Stimulated activated CD8-positive, alpha-beta memory T cell treated with anti-CD3 and anti-CD28 coated beads, Interleukin-4, amount 100 ng/mL, for 24 hours (primary cell): ENCODE measurements around the gene MYRFL.

Experiments used
- DNase-seq: peaks from one replicate; pipeline ENCODE4 v3.0.0-alpha.2; 2020; ENCODE audit warnings: low read depth

Gene MYRFL

GRCh38 chr12:69897744-69898143 is 72.7 kb downstream of the MYRFL start:
- DNase-seq = no peak

- DNase-seq = no peak
These were observed 73.2 kb downstream of the MYRFL start for GRCh38 chr12:69898236-69898635.

- peak; percentile 39 for DNase-seq
These were observed 75.7 kb downstream of the MYRFL start for GRCh38 chr12:69900720-69901131.

GRCh38 chr12:69901221-69901905 is 76.3 kb downstream of the MYRFL start:
- DNase-seq = no peak

- no peak for DNase-seq
These were observed 78.5 kb downstream of the MYRFL start for GRCh38 chr12:69903548-69903947.

GRCh38 chr12:69904777-69905176 is 79.8 kb downstream of the MYRFL start:
- DNase-seq = no peak

- no peak for DNase-seq
These were observed 80.8 kb downstream of the MYRFL start for GRCh38 chr12:69905801-69906200.

GRCh38 chr12:69906411-69907216 is 81.6 kb downstream of the MYRFL start:
- no peak for DNase-seq

- DNase-seq = no peak
These were observed 83.2 kb downstream of the MYRFL start for GRCh38 chr12:69908203-69908602.

GRCh38 chr12:69910694-69911093 is 85.7 kb downstream of the MYRFL start:
- DNase-seq = no peak

GRCh38 chr12:69913526-69913925 is 88.5 kb downstream of the MYRFL start:
- no peak for DNase-seq

GRCh38 chr12:69915964-69916363 is 90.9 kb downstream of the MYRFL start:
- no peak for DNase-seq

- DNase-seq = no peak
These were observed 91.7 kb downstream of the MYRFL start for GRCh38 chr12:69916544-69917235.

- DNase-seq = no peak
These were observed 93.3 kb downstream of the MYRFL start for GRCh38 chr12:69918287-69918686.

- no peak for DNase-seq
These were observed 94.5 kb downstream of the MYRFL start for GRCh38 chr12:69919495-69919894.

GRCh38 chr12:69921831-69922230 is 96.8 kb downstream of the MYRFL start:
- DNase-seq = no peak

- DNase-seq = no peak
These were observed 98.0 kb downstream of the MYRFL start for GRCh38 chr12:69922999-69923398.

GRCh38 chr12:69925291-69925690 is 100.3 kb downstream of the MYRFL start:
- no peak for DNase-seq

- no peak for DNase-seq
These were observed 102.1 kb downstream of the MYRFL start for GRCh38 chr12:69927164-69927563.

GRCh38 chr12:69929125-69929524 is 104.1 kb downstream of the MYRFL start:
- DNase-seq = no peak

- no peak for DNase-seq
These were observed 104.5 kb downstream of the MYRFL start for GRCh38 chr12:69929531-69929930.

GRCh38 chr12:69931569-69931968 is 106.5 kb downstream of the MYRFL start:
- no peak for DNase-seq

- DNase-seq = no peak
These were observed 107.1 kb downstream of the MYRFL start for GRCh38 chr12:69932154-69932553.
